ENCODE data around the gene CHD9NB. TPM values are rescaled to one million over a fixed set of nuclear protein-coding genes. Genes with fewer than 3 reads are reported as not detected.
"Not testable (repeated sequence)": the region's sequence is repeated elsewhere in the genome, so short reads cannot be mapped to it uniquely, and the experiment has no call there.

Gene CHD9NB
- total RNA-seq, 1 experiment from 2014 or later, result 4.1 TPM

DNA sequence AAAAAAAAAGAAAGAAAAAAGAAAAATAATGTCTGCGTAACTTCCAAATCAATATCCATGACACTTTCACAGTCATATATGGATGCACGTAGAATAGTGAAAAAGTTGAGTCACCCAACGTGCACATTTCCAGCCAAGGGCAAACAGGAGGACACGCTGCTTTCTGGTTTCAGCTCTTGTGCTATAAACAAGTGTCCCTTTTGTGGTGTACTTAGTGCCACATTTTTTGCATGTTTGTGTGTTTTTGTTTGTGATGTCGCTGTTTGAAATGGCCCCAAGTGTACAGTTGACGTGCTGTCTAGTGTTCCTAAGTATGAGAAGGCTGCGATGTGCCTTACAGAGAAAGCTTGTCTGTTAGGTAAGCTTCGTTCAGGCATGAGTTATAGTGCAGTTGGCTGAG is 5.0 kb upstream of the CHD9NB start:
- DNase-seq (ENCODE audit: low spot score), result no peak

DNA sequence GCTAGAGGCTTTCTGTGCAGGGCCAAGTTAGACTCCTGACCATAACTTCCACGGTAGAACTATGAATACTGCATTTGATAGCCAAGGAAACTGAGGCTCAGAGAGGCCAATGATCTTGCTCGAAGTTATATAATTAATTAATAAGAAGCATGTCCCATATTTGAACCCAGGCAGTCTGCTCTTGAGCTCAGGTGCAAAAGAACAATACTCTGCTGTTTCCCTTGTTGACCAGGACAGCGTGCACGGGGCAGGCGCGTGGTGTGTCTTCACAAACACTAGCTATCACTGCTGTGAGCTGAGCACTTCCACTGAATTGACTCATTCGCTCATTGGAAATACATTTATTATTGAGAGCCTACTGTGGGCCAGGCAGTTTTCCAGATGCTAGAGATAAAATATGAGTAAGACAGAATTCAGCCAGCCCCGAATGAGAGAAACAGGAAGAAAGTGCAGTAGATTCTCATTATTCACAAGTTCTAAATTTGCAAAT is 3.7 kb upstream of the CHD9NB start:
- no peak for DNase-seq (ENCODE audit: low spot score)

DNA sequence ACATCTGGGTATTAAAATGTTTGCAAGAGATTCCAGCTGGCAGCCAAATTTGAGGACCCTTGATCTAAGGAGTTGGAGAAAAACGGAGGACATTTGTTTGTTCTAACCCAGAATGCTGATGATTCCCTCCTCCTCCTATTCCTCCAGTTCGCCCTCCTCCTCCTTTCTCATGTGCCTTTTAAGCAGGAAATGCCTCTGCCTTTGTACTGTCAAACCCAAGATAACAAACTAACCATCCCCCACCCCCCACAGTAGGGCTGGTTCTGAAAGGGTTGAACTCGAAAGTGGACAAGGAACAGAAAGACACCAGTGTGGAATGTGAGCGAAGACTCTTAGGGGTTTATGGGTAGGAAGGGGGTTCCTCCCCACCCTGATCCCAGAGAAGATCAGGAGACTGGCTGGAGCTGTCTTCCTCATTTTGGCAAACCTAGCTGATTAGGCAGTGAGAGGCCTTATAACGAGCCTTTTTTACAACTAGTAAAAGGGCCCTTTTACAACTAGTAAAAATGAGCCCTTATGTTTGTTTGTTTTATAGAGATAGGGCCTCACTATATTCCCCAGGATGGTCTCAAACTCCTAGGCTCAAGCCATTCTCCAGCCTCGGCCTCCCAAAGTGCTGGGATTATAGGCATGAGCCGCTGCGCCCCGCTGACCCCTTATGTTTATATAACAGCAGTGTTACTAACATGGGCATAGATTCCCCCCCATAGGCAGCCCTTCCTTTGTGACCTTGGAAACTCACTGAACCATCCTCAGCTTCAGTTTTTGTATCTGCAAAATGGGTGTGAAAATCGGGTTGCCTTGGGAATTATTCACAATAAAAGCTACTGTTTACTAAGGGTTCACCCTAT is 3.1 kb upstream of the CHD9NB start:
- DNase-seq (ENCODE audit: low spot score), result peak; percentile 68

DNA sequence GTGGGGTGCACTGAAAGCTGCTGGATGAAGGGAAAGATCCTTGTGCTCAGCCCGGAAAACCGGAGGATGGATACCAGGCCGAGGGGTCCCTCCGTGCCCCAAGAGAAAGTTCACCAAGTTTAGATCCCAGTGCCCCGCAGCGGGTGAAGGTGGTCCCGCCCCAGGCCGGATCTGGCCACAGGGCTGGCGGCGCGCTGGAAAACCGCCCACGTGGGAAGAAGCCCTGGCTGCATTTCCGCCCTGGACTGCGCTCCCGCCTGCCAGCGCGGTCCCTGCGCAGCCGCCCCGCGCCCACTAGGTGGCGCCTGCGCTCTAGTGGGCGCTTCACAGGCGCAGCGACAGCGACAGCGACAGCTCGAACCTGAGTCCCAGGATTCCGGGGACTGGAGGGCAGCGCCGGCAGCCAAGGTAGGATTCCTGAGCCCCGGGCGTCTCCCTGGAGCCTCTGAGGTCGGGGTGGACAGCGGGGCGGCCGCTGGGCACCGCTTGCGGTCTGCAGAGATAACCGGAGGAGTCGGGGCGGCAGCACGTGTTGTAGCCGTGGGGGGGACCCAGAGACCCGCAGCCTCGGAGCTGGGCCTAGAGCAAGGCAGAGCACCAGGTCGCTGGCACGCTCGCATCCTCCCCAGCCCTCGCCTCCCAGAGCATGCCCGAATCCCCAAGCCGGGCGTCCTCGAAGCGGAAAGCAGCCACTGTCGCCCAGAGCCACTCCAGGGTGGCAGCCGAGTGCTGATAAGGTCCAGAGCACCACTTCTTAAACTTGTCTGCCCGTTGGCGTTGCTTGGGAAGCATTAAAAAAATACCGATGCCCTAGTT is 2.2 kb upstream of the CHD9NB start, which contains the start of gene CHD9:
CHD9 (plus strand) TSS at position 322 of the 816 bp plus-strand sequence. CDS start 101,099 bp downstream, outside the sequence.
- peak; percentile 95 for DNase-seq (ENCODE audit: low spot score)

DNA sequence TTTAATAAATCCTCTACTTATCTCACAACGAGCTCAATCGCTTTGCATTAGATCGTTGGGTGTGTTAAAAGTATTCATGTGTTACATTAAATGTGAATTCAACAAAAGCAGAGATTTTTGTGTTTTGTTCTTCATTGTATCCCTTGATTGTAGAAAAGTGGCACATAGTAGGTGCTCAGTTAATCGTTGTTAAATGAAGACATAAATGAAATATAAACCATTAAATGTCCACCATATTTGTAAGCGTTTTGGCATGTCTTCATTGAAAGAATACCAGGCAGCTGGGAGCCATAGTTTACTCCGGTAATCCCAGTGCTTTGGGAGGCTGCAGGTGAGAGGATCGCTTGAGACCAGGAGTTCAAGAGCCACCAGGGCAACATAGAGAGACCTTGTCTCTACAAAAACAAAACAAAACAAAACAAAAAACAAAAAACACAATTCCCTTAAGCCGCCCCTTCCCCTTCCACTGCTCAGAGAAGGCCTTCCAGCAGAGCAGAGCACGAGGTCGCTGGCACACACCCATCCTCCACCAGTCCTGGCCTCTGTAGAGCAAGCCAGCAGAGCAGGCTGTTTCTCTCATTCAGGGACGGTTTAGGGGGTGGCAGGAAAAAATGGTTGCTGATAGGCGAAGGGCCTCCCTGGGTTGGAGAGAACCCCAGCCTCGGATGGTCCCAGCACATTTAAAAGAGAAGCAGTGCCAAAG is 1.4 kb upstream of the CHD9NB start:
- DNase-seq (ENCODE audit: low spot score), result no peak

DNA sequence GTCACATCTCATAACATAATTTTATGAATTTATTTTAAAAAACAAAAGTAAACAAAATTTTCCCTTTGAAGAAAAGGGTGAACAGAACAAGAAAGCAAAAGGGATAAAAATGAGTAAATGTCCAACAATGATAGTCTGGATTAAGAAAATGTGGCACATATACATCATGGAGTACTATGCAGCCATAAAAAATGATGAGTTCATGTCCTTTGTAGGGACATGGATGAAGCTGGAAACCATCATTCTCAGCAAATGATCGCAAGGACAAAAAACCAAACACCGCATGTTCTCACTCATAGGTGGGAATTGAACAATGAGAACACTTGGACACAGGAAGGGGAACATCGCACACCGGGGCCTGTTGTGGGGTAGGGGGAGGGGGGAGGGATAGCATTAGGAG is 1.4 kb downstream of the CHD9NB start:
- not testable (repeated sequence) for DNase-seq (ENCODE audit: low spot score)

DNA sequence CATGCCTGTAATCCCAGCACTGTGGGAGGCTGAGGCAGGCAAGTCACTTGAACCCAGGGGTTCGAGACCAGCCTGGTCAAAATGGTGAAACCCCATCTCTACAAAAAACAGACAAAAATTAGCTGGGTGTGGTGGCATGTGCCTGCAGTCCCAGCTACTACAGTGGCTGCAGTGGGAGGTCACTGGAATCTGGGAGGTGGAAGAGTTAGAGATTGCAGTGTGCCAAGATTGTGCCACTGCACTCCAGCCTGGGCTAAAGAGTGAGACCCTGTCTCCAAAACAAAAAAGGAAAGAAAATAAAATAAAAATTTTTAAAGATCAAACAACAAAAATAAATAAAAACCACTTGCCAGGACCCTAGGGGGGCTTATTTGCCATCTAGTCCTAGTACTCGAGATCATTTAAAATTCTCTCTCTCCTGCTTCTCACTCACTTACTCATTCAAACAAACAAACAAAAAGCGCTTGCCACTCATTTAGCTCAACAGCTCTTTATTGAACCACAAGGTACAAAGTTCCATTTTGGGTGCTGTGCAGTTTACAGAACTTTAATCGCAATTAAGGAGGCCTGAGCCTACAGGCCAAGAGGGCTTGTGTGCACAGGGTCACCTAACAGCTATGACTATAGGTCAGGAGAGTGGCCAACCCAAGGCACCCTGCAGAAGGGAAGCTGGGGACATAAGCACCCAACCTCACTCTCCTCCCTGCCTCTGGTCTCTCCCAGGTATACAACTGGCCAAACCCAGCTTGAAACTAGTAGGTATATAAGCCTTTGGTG is 4.4 kb downstream of the CHD9NB start:
- DNase-seq (ENCODE audit: low spot score), result peak; percentile 40

DNA sequence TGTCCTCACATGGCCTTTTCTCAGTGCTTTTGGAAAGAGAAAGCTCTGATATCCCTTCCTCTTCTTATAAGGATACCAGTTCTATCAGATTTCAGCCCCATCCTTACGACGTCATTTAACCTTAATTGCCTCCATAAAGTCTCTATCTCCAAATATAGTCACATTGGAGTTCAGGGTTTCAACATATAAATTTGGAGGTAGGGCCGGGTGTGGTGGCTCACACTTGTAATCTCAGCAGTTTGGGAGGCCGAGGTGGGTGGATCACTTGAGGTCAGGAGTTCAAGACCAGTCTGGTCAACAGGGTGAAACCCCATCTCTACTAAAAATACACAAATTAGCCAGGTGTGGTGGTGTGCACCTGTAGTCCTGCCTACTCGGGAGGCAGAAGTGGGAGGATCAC is 5.2 kb downstream of the CHD9NB start:
- not testable (repeated sequence) for DNase-seq (ENCODE audit: low spot score)

DNA sequence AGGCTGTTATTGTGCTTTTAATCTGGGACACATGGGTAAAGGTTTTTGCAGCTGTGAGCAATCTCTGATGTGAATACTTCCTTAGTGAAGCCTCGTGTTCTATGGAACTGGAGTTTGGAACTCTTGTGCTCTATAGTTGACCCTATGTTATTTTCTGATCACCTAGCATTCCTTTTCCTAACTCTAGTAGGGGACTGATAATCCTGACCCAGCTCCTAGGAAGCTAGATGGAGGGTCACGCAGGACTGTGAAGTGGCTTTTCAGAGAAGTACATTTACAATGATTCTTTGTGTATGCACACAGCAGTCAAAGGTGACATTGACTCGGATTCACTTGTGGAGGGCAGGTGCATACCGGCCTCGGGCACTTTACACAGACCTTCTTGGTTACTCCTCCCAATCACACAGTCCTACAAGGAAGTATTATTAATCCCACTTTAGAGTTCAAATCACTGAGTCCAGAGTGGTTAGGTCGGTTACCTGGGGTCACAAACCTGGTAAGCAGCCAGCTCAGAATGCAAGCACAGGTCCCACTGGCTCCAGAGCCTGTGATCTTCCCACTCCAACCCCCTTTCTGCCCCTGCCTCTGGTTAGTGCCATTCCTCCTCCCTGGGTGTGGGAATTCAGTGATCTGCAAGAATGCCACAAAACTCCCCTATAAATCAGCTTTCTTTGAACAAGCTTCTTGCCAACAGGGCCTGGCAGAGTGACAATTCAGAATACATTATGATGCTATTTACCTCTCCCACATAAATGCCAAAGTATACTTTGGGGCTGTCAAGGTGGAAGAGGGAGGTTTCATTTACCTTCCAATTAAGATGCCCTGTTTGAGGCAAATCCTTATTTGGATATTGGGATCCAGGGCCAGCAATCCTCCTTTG is 7.1 kb downstream of the CHD9NB start:
- peak; percentile 38 for DNase-seq (ENCODE audit: low spot score)

DNA sequence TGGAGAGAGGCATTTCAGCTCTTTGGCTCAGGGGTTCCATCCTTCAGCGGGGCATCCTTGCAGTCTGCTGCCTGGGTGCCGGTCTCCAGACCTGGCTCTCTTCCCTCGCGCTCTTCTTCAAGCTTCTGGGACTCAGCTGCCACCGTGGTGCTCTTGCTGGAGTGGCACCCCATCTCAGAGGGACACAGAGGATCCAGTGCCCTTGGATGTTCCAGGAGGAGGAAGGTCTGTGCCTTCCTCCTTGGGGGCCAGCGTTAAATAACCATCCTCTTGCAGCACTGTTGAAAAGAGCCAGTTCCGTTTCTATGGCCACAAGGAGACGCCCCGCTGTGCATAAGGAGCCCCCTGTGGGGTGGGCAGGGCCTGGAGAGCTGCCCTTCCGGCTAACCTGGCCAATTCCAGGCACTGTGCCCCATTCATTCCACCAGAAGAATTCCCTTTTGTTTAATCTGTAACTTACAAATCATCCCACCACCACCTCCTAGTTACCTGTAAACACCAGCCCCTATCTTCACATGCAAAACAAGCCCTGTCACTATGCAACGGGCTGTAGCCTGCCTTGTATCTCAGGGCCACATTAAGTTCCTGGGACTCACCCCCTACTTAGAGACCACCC is 8.6 kb downstream of the CHD9NB start:
- DNase-seq (ENCODE audit: low spot score), result peak; percentile 67

DNA sequence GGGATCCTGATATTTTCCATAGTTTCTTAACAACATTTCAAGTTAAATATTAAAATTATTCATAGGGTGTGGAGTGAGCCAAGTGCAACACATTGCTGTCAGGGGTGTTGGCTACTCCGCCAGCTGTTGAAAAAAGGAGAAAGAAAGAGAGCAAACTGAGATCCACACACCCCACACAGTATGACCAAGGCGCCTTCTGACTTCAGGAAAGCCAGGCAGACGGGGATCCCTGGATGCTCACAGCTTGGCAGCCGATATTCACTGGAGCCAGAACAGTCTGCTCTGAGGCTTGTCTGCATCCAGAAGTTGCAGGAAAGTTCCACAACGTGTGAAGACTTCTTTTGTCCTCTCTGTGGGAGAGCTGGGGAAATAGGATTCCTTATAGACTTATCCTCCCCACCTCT is 9.3 kb downstream of the CHD9NB start:
- no peak for DNase-seq (ENCODE audit: low spot score)

DNA sequence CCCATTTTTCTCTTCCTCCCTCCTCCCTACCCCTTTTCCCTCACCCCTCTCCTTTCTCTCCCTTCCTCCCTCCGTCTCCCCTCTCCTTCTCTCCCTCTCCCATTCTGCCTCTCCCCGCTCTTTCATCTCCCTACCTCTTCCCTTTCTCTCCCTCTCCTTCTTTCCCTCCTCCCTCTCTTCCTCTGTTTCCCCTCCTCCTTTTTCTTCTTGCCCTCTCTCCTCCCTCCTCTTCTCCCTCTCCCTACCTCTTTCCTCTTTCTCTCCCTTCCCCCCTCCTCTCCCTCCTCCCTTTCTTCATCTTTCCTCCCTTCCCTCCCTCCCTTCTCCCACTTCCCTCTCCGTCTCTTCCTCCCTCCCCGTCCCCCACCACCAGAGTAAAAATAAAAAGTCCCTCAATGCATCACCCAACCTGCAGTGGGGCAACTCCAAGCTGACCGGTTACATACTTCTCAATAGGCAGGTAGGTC is 10.4 kb downstream of the CHD9NB start:
- DNase-seq (ENCODE audit: low spot score), result no peak

DNA sequence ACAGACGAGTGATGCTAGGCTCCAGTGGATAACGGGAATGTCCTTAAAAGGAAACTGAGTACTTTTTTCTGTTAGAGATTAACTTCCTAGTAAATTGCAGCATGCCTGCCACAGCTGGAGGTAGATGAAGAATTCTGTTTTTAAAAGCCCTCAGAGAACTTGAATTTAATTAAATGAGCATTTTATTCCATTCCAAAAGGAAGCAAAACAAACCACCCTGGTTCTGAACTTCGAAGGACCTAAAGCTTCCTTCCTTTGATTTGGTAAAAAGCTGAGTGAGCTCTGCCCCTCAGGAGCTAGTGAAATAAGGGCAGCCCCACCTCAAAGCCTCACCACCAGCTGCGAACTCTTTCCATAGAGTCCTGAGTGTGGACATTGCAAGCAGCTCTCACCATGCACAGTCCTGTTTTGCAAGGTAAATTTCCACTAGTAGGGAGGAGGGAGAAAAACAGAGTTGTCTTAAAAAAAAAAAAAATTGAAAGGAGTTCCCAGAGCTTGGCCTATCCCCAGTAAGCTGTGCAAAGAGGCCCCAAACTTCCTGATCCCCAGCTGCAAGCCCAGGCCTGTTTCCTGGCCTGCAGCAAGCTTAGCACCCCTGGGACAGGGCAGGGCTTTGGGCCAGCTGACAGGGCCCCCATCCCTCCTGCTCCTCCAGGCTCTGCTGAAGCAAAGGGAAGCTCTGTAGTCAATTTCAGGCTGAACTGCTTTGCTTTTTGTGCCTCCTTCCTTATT is 11.2 kb downstream of the CHD9NB start:
- peak; percentile 16 for DNase-seq (ENCODE audit: low spot score)

DNA sequence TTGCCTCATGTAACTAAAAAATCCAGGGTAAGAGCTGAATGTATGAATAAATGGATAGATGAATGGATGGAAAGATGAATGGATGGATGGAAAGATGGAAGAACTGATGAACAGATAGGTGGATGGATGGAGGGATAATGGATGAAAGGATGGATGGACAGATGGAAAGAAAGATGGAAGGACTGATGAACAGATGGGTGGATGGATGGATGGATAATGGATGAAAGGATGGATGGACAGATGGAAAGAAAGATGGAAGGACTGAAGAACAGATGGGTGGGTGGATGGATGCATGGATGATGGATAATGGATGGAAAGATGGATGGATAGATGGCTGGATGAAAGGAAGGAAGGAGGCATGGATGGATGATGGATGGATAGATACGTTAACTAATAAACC is 11.9 kb downstream of the CHD9NB start:
- no peak for DNase-seq (ENCODE audit: low spot score)

DNA sequence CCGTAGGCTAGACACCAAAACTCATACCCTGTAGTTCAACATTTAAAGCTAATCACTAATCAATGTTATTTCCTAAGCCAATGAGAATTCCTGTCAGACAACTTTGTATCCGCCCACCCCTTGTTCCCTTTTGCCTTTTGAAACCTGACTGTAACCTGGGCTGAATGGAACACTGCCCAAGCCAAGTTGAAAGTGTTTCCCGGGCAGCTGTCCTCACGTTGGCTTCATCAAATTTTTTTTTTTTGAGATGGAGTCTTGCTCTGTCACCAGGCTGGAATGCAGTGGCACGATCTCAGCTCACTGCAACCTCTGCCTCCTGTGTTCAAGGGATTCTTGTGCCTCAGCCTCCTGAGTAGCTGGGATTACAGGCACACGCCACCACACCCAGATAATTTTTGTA is 16.0 kb downstream of the CHD9NB start:
- not testable (repeated sequence) for DNase-seq (ENCODE audit: low spot score)

DNA sequence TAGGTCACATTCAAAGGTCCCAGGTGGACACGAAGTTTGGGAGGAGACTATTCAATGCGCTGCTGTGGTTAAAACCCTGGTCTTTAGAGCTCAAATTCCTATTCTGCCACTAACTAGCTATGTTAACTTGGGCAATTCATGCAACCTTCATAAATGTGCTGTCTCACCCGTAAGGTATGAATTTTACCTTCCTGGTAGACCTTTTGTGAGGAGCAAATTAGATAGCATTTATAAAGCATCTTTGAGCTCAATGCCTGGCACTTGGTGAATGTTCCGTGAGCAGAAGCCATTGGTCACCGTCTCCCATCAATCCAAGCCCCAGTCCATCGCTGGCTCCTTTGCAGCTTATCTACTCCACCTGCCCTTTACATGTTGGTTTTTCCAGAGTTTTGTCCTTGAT is 16.6 kb downstream of the CHD9NB start:
- no peak for DNase-seq (ENCODE audit: low spot score)

DNA sequence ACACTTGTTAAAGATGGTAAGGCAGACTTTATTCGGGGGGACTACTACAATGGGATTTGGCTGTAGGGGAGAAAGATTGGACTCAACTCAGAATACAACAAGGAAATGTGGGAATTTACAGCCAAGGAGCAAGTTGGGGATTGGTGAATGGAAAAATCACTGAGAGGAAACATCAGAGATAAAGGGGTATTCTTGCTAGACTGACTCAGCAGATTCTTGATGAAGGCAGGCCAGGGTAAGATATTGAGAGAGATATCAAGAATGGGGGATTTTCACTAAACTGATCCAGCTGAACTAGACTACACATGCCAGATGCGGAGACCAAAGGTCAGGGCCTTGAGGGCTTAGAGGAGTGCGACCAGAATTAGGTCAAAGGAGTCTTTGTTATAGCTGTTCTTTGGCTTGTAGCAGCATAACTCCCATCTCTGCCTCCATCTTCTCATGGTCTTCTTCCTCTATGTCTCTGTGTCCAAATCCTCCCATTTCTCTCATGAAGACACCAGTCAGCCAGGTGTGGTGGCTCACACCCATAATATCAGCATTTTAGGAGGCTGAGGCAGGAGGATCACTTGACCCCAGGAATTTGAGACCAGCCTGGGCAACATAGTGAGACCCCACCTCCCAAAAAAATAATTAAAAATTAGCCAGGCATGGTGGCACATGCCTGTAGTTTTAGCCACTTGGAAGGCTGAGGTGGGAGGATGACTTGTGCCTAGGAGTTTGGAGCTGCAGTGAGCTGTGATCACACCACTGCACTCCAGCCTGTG is 17.3 kb downstream of the CHD9NB start:
- DNase-seq (ENCODE audit: low spot score), result no peak

DNA sequence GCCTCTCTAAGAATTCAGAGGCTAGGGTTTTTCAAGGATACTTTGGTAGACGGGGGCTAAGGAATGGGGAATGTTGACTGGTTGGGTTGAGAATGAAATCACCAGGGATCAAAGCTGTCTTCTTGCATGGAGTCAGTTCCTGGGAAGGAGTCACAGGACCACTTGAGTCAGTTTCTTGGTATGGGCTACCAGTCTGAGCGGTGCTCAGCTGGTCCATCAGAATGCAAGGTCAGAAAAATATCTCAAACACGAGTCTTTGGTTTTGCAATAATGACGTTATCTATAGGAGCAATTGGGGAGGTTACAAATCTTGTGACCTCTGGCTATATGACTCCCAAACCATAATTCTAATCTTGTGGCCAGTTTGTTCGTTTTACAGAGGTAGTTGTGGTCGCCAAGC is 18.4 kb downstream of the CHD9NB start:
- DNase-seq (ENCODE audit: low spot score), result no peak

Data from HT-29 (cell line).